Thoracic aorta (tissue), 2 donors: ENCODE results near the gene ZNF212. TPM values are rescaled to one million over a fixed set of nuclear protein-coding genes. Genes with fewer than 3 reads are reported as not detected.
"Not testable (repeated sequence)": the region's sequence is repeated elsewhere in the genome, so short reads cannot be mapped to it uniquely, and the experiment has no call there.

ENCODE experiments used
- ATAC-seq: fragments of 150-250 bp; one replicate; pipeline ENCODE4 v1.8.0; 2017; ENCODE audit warnings: low read depth; ENCODE audit not compliant: insufficient number of reproducible peaks, low FRiP score
- DNase-seq: peaks from one replicate; pipeline ENCODE4 v3.0.0-alpha.2; 2020; ENCODE audit warnings: low spot score
- H3K27ac ChIP-seq, 2 donors: fragments of 200-600 bp; sonication (generic); 1 replicate in 1 of 2; 2 replicates in 1 of 2; pipeline ENCODE4 v1.5.1; 2016; ENCODE audit warnings: mild to moderate bottlenecking in 2 of 2, moderate library complexity in 2 of 2
- H3K27me3 ChIP-seq: fragments of 200-600 bp; sonication (generic); replicated peaks from 2 replicates; pipeline ENCODE4 v1.6.0; 2016; ENCODE audit warnings: mild to moderate bottlenecking; ENCODE audit not compliant: insufficient read depth
- H3K36me3 ChIP-seq: fragments of 200-600 bp; sonication (generic); one replicate; pipeline ENCODE4 v1.5.1; 2016
- H3K4me1 ChIP-seq, 2 donors: fragments of 200-600 bp; sonication (generic); 1 replicate in 1 of 2; 2 replicates in 1 of 2; pipeline versions ENCODE4 v1.5.1 to v1.6.0; 2016; ENCODE audit warnings: low read depth in 2 of 2, mild to moderate bottlenecking in 1 of 2; ENCODE audit not compliant: control insufficient read depth in 1 of 2
- H3K4me3 ChIP-seq: fragments of 200-600 bp; sonication (generic); 2 replicates; pipeline ENCODE4 v1.5.1; 2016; ENCODE audit warnings: mild to moderate bottlenecking
- H3K9me3 ChIP-seq: fragments of 200-600 bp; sonication (generic); 2 replicates; pipeline ENCODE4 v1.5.1; 2016
- CTCF ChIP-seq: fragments of 200-600 bp; sonication (generic); IDR thresholded peaks from one replicate; pipeline ENCODE4 v1.5.1; 2019; ENCODE audit warnings: antibody characterized with exemption
- total RNA-seq, 2 donors: library from RNA; depleted of rRNA; stranded (reverse); fragments of >200 nt; gene quantifications; one replicate each; pipeline versions ENCODE4 v1.1.0 to v1.2.3, GENCODE V29; 2016

The ZNF212 gene
- total RNA-seq, 2 donors from 2014 or later, result 6.6 to 8.3 TPM

DNA sequence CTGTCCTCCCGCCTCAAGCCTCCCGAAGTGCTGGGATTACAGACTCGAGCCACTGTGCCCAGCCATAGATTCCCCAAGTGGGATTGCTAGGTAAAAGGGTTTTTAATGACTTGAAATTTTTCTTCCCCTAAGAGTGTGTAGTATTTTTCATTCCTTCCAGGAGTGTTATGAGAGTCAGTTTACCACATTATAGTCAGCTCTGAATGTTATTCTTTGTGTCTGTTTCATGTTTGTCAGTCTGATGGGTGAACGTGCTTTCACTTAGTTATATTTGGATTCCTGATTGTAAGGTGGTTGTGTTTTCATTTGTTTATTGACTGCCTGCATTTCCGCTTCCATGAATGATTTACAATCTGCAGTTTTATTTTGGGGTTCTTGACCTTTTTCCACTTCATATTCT lies 6.3 kb downstream of the ZNF212 start:
- H3K27me3 ChIP-seq, result no peaks in the 10 kb centered on the region
- H3K36me3 ChIP-seq, result peaks cover 6% of the 10 kb centered on the region
- ATAC-seq (no peak), DNase-seq (no peak)
- no peak for TF ChIP-seq CTCF
- no peaks in the 10 kb centered on the region for H3K9me3 ChIP-seq
- H3K4me3 ChIP-seq, result no peak overlapping the region
- no peak overlapping the region for H3K27ac ChIP-seq
- peaks cover 3 to 9% of the 10 kb centered on the region in 2 donors for H3K4me1 ChIP-seq

DNA sequence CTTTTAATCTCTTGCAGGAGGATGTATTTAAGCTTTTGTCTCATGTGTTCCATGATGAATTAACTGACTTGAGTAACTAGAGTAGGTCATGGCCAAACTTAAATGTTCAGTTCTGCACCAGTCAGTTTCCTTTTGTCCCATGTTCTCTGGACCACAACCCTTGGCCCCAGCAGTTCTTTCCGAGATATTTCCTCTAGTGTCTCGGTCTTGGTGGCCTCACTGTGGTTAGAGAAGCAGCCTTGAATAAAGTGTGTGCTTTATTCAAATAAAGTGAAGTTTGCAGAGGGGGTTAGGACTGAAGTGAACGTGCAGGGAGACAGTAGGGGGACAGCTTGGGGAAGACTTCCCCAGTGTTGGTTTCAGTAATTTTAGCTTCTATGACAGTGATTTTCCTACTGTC lies 9.3 kb downstream of the ZNF212 start:
- ATAC-seq, result no peak
- no peak for TF ChIP-seq CTCF
- H3K9me3 ChIP-seq, result no peaks in the 10 kb centered on the region
- H3K4me1 ChIP-seq, result no peaks in the 10 kb centered on the region
- peaks cover 27% of the 10 kb centered on the region for H3K36me3 ChIP-seq
- no peak overlapping the region for H3K4me3 ChIP-seq
- DNase-seq, result no peak
- H3K27me3 ChIP-seq, result no peaks in the 10 kb centered on the region
- H3K27ac ChIP-seq, result no peak overlapping the region

GRCh38 chr7:149250151-149250550 lies 10.7 kb downstream of the ZNF212 start:
- not testable (repeated sequence) for H3K9me3 ChIP-seq, H3K4me3 ChIP-seq, H3K27ac ChIP-seq, DNase-seq, H3K27me3 ChIP-seq, ATAC-seq, H3K4me1 ChIP-seq
- H3K36me3 ChIP-seq, result peaks cover 31% of the 10 kb centered on the region

- not testable (repeated sequence) for H3K27ac ChIP-seq, DNase-seq, H3K27me3 ChIP-seq, H3K4me1 ChIP-seq, H3K4me3 ChIP-seq, H3K9me3 ChIP-seq, ATAC-seq
- peaks cover 36% of the 10 kb centered on the region for H3K36me3 ChIP-seq
These were observed 12.1 kb downstream of the ZNF212 start for GRCh38 chr7:149251518-149251917.

DNA sequence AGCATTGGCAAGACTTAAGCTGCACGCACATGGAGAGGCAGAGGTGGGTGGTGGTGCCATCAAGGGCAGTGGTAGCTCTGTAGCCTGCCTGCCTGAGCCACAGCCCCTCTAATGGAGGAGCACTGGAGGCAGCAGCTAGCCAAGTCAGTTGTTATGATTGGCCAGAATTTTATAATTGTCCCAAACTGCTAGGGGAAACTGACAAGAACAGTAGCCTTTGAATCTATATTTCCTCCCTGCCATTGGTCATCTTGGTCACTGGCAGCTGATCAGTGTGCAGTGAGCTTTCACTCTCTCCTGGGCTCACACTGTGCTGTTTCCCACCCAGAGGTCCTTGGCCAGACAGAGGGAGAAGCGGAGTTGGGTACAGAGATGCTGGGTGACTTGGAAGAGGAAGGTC lies 12.9 kb downstream of the ZNF212 start:
- ATAC-seq, result no peak
- TF ChIP-seq CTCF, result no peak
- peaks cover 36% of the 10 kb centered on the region for H3K36me3 ChIP-seq

DNA sequence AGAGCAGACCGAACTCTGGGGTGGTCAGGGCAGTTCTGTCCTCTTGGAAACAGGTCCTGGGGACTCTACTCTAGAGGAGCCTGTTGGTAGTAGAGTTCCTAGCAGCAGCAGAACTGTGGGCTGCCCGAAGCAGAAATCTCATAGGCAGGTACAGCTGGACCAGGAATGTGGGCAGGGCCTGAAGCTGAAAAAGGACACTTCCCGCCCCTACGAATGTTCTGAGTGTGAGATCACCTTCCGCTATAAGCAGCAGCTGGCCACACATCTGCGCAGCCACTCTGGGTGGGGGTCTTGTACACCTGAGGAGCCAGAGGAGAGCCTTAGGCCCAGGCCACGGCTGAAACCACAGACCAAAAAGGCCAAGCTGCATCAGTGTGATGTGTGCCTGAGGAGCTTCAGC lies 14.2 kb downstream of the ZNF212 start:
- Histone ChIP-seq H3K4me1 (no peaks in the 10 kb centered on the region), H3K27me3 (no peaks in the 10 kb centered on the region), H3K9me3 (no peaks in the 10 kb centered on the region), H3K4me3 (no peak overlapping the region), H3K36me3 (peaks cover 36% of the 10 kb centered on the region), H3K27ac (no peak overlapping the region)
- no peak for TF ChIP-seq CTCF
- DNase-seq (no peak), ATAC-seq (no peak)

More for the DNA sequence above, 12.9 kb downstream of the ZNF212 start:
- Histone ChIP-seq H3K4me1 (no peaks in the 10 kb centered on the region), H3K4me3 (no peak overlapping the region), H3K9me3 (no peaks in the 10 kb centered on the region), H3K27me3 (no peaks in the 10 kb centered on the region), H3K27ac (no peak overlapping the region)
- no peak for DNase-seq
